ENCODE data around the gene THAP7. TPM values are rescaled to one million over a fixed set of nuclear protein-coding genes. Genes with fewer than 3 reads are reported as not detected.

THAP7 gene
- total RNA-seq, 1 experiment from 2014 or later: 24.6 TPM

DNA sequence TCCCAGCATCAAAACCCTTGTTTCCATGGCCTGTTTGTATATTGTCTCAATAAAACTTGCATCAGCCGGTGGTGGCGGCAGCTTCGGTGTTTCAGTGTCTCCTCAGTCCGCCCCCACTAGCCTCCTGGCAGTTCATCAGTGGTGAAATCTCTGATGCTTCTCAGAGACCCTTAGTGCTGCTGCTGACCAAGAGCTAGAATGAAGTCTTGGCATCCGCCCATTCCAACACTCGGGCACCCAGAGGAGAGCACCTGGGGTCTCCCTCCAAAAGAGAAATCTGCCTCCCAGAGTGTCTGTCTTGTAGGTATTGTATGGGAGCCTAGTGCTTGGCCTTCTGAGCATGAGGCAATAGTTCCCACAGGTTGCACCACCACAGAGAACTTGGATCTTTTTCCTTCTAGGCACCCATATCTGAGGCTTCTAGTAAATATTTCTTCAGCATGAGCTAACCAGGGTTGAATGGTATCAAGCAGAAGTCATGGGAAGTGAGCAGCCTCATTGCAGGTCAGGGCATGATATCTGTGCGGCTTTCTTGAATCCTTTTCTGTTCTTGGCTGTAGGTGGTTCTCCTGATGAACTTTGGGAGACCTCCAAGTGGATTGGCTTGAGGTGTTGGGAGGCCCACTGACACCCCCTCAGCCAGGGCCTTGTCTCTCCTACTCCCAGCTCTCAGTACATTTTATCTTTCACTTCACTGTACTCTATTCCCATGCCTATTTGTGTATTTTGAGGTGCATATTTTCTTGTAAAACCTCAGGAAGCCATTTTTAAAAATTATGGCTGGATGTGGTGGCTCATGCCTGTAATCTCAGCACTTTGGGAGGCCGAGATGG lies 48.0 kb downstream of the THAP7 start:
- Histone ChIP-seq H3K4ac (ENCODE audit: low read depth, low read length) (no peak overlapping the region), H4K20me1 (ENCODE audit: control insufficient read depth, insufficient read depth, insufficient read length) (no peaks in the 10 kb centered on the region), H3K56ac (ENCODE audit: insufficient read length, low read depth, low read length) (no peak overlapping the region), H2BK20ac (ENCODE audit: low read depth, low read length, poor library complexity, severe bottlenecking) (no peak overlapping the region), H2AK5ac (ENCODE audit: insufficient read length, low read length) (no peak overlapping the region), H3K4me1 (ENCODE audit: insufficient read depth, low read length) (no peaks in the 10 kb centered on the region), H3K4me2 (ENCODE audit: insufficient read depth, insufficient read length, low read length) (no peak overlapping the region), H3K14ac (ENCODE audit: insufficient read depth, low read length) (no peak overlapping the region), H2BK120ac (ENCODE audit: low read depth, low read length, poor library complexity, severe bottlenecking) (no peak overlapping the region), H3K18ac (ENCODE audit: insufficient read length, low read depth, low read length) (no peak overlapping the region), H2BK15ac (ENCODE audit: low read depth, low read length) (no peak overlapping the region), H3K27me3 (ENCODE audit: insufficient read depth, low read length) (no peaks in the 10 kb centered on the region), H4K8ac (replicated peaks; ENCODE audit: insufficient read length, low read depth, low read length) (no peak overlapping the region), H3K27ac (ENCODE audit: insufficient read length, low read depth, low read length) (no peak overlapping the region), H2BK5ac (ENCODE audit: insufficient read length, low read length) (no peak overlapping the region), H2AFZ (ENCODE audit: low read length) (no peak overlapping the region), H3K23ac (ENCODE audit: insufficient read length, low read depth, low read length) (no peak overlapping the region), H4K91ac (ENCODE audit: insufficient read length, low read depth, low read length) (no peak overlapping the region), H2BK12ac (ENCODE audit: insufficient read length, low read depth, low read length) (no peak overlapping the region), H3K9me3 (ENCODE audit: control insufficient read depth, low read depth, low read length) (no peaks in the 10 kb centered on the region), H4K5ac (ENCODE audit: insufficient read length, low read depth, low read length) (no peak overlapping the region), H3T11ph (ENCODE audit: low read length) (no peak overlapping the region), H3K79me2 (ENCODE audit: insufficient read depth, low read length) (no peaks in the 10 kb centered on the region; the same call in 1 of the 2 replicates), H3K23me2 (ENCODE audit: insufficient read length, low read depth, low read length, poor library complexity, severe bottlenecking) (peaks cover 4% of the 10 kb centered on the region), H3K9ac (ENCODE audit: extremely low read depth, insufficient read length, low read length) (no peak overlapping the region), H3K79me1 (ENCODE audit: insufficient read depth, low read depth, low read length, poor library complexity, severe bottlenecking) (peaks cover 5% of the 10 kb centered on the region)
- WGBS (ENCODE audit: extremely low coverage, insufficient read length, low lambda C conversion rate): no CpG with 5 or more reads among the region's 8 CpGs
- H3K27ac Mint-ChIP-seq: peak overlapping the region in 2 of 3 experiments; percentile 34 to 86; a peak in 3 of 7 replicates
- H3K4me3 Mint-ChIP-seq: no peak overlapping the region
- no peaks in the 10 kb centered on the region for H3K9me3 Mint-ChIP-seq
- peaks cover 20 to 52% (median 50%) of the 10 kb centered on the region in 3 experiments; a peak in 6 of 7 replicates for H3K36me3 Mint-ChIP-seq (ENCODE audit: insufficient read depth in 1 of 3, low read depth in 3 of 3)
- H3K27me3 Mint-ChIP-seq (ENCODE audit: low read depth): peaks cover 13% of the 10 kb centered on the region
- no peak for DNase-seq
- H3K4me1 Mint-ChIP-seq: peaks cover 10 to 11% of the 10 kb centered on the region in 2 experiments
- TF ChIP-seq, protein P1, sequence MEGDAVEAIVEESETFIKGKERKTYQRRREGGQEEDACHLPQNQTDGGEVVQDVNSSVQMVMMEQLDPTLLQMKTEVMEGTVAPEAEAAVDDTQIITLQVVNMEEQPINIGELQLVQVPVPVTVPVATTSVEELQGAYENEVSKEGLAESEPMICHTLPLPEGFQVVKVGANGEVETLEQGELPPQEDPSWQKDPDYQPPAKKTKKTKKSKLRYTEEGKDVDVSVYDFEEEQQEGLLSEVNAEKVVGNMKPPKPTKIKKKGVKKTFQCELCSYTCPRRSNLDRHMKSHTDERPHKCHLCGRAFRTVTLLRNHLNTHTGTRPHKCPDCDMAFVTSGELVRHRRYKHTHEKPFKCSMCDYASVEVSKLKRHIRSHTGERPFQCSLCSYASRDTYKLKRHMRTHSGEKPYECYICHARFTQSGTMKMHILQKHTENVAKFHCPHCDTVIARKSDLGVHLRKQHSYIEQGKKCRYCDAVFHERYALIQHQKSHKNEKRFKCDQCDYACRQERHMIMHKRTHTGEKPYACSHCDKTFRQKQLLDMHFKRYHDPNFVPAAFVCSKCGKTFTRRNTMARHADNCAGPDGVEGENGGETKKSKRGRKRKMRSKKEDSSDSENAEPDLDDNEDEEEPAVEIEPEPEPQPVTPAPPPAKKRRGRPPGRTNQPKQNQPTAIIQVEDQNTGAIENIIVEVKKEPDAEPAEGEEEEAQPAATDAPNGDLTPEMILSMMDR (conservative IDR thresholded peaks at IDR 0.05): no peak

Data from H9 (cell line).